ENCODE data around the gene TRIM14. TPM values are rescaled to one million over a fixed set of nuclear protein-coding genes. Genes with fewer than 3 reads are reported as not detected.

TRIM14 gene
- total and polyA plus RNA-seq, 7 experiments from 2014 or later, result 54.1 to 114 (median 79.7) TPM

DNA sequence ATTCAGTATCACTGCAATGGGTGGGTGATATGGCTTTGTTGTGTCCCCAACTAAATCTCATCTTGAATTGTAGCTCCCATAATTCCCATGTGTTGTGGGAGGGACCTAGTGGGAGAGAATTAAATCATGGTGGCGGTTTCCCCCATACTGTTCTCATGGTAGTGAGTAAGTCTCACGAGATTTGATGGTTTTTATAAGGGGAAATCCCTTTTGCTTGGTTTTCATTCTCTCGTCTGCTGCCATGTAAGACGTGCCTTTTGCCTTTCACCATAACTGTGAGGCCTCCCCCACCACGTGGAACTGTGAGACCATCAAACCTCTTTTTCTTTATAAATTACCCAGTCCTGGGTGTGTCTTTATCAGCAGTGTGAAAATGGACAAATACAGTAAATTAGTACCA, 72.0 kb downstream of the TRIM14 start:
- H3K4me3 ChIP-seq (ENCODE audit: low read length), result no peak overlapping the region
- CTCF ChIA-PET, result interaction anchor here (1.3 to 1.9 kb wide), 2 partner anchors 146 to 209 kb away, joined by 5 read pairs; partner anchors contain the start of gene TBC1D2
- POLR2A ChIA-PET, result interaction anchor here (0.6 to 1.8 kb wide), 5 partner anchors 10 to 1072 kb away, joined by 3 to 12 read pairs (median 8); partner anchors contain the start of genes NANS, TBC1D2 and TRMO
- Mint-ChIP-seq H3K27me3 (peaks cover 0 to 5% (median 0%) of the 10 kb centered on the region in 5 donors), H3K9me3 (peaks cover 0 to 5% (median 0%) of the 10 kb centered on the region in 11 donors), H3K4me1 (peaks cover 8 to 56% (median 44%) of the 10 kb centered on the region in 7 donors), H3K36me3 (peaks cover 0 to 19% (median 0%) of the 10 kb centered on the region in 5 donors), H3K4me3 (peak overlapping the region in 6 of 10 donors; percentile 3 to 70 (median 31)), H3K27ac (peak overlapping the region in 2 of 9 donors; percentile 45 to 53)
- H3K27me3 ChIP-seq (ENCODE audit: control insufficient read depth in 2 of 2, insufficient read depth in 2 of 2, low read length in 2 of 2), result no peaks in the 10 kb centered on the region
- no peak overlapping the region for H3K27ac ChIP-seq (ENCODE audit: low read depth, low read length)
- intact Hi-C loops (cut with micrococcal nuclease), result no loop called here
- DNase-seq, result no peak
- H3K9me3 ChIP-seq (ENCODE audit: control insufficient read depth in 2 of 3, low read length in 3 of 3), result no peaks in the 10 kb centered on the region
- H3K36me3 ChIP-seq (ENCODE audit: control insufficient read depth in 2 of 3, insufficient read depth in 3 of 3, low read length in 3 of 3), result no peaks in the 10 kb centered on the region
- peaks cover 0 to 8% of the 10 kb centered on the region in 2 donors for H3K4me1 ChIP-seq (ENCODE audit: control insufficient read depth in 2 of 2, insufficient read depth in 2 of 2, low read length in 2 of 2)
- no peak for ATAC-seq

DNA sequence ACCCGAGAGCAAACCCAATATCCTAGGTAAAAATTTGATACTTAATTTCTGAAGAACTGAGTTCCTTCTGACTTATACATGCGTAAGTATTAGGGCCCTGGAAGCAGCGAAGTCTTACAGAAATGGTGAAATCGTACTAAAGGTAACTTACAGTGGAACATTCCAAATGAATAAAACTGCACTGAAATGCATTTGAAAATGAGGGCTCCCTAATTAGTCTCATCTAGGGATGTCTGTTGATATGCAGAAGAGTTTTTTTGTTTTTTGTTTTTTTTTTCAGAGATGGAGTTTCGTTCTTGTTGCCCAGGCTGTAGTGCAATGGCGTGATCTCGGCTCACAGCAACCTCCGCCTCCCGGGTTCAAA, 72.9 kb downstream of the TRIM14 start:
- H3K4me1 ChIP-seq (ENCODE audit: control insufficient read depth in 2 of 2, insufficient read depth in 2 of 2, low read length in 2 of 2), result peaks cover 0 to 8% of the 10 kb centered on the region in 2 donors
- ATAC-seq, result no peak
- POLR2A ChIA-PET, result interaction anchor here (1.4 to 2.9 kb wide), 8 partner anchors 8 to 210 kb away, joined by 3 to 24 read pairs (median 10); partner anchors contain the start of genes NANS and TRMO
- intact Hi-C loops (cut with micrococcal nuclease), result no loop called here
- no peaks in the 10 kb centered on the region for H3K9me3 ChIP-seq (ENCODE audit: control insufficient read depth in 2 of 3, low read length in 3 of 3)
- no peak overlapping the region for H3K4me3 ChIP-seq (ENCODE audit: low read length)
- H3K27me3 ChIP-seq (ENCODE audit: control insufficient read depth in 2 of 2, insufficient read depth in 2 of 2, low read length in 2 of 2), result no peaks in the 10 kb centered on the region
- DNase-seq, result no peak
- Mint-ChIP-seq H3K9me3 (peaks cover 0 to 5% (median 0%) of the 10 kb centered on the region in 11 donors), H3K4me3 (peak overlapping the region; percentile 58 to 95 (median 86)), H3K36me3 (peaks cover 0 to 19% (median 0%) of the 10 kb centered on the region in 5 donors), H3K27me3 (peaks cover 0 to 5% (median 0%) of the 10 kb centered on the region in 5 donors), H3K4me1 (peaks cover 8 to 54% (median 44%) of the 10 kb centered on the region in 7 donors), H3K27ac (peak overlapping the region in 3 of 9 donors; percentile 86 to 99 (median 88))
- CTCF ChIA-PET, result interaction anchor here (0.7 to 1.4 kb wide), 4 partner anchors 22 to 210 kb away, joined by 3 to 6 read pairs (median 5); no protein-coding TSS in a partner anchor
- peak overlapping the region; percentile 49 for H3K27ac ChIP-seq (ENCODE audit: low read depth, low read length)
- H3K36me3 ChIP-seq (ENCODE audit: control insufficient read depth in 2 of 3, insufficient read depth in 3 of 3, low read length in 3 of 3), result no peaks in the 10 kb centered on the region

DNA sequence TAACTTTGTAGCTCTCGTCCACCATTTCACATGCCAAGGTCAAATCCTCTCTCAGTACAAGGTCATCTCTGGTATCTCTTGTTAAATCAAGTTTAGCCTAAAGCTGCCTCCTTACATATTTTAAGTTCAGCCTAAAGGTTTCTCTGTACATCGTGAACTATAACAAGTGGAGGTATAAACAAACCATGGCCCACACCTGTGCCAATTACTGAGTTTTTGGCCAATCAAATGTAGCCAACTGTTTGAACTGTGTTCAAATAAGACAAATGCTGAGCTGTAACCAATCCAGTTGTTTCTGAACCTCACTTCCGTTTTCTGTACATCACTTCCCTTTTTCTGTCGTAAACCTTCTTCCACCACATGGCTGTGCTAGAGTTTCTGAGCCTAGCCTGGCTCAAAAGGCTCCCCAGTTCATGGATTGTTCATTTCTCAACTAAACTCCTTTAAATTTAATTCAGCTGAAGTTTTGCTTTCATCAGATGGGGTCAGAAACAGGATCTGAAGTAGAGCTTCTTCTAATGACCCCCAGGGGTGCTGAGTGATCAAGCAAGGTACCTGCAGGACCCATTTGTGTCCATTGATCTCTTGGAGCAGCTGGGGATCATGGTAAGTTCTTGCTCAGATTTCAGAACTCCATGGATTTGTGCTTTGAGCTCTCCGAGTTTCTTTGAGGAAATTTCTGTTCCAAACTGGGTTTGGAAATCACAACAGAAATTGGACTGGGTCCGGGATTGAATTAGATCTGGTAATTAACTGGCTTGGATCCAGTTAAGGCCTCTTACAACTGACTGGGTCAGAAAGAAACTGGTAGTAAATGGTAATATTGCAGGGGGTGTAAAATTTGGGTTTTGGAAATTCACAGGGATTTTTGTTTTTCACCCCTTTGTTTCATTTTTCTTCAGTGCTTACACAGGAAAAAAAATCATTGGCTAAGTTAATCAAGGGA, 73.5 kb downstream of the TRIM14 start:
- ATAC-seq, result peak; percentile 96
- H3K4me3 Mint-ChIP-seq, result peak overlapping the region; percentile 77 to 95 (median 86)
- H3K27ac Mint-ChIP-seq, result peak overlapping the region; percentile 85 to 99 (median 89)
- DNase-seq, result peak in 8 of 9 donors; percentile 27 to 83 (median 72)
- Histone ChIP-seq H3K27ac (ENCODE audit: low read depth, low read length) (peak overlapping the region; percentile 49), H3K27me3 (ENCODE audit: control insufficient read depth in 2 of 2, insufficient read depth in 2 of 2, low read length in 2 of 2) (no peaks in the 10 kb centered on the region), H3K9me3 (ENCODE audit: control insufficient read depth in 2 of 3, low read length in 3 of 3) (no peaks in the 10 kb centered on the region), H3K4me3 (ENCODE audit: low read length) (peak overlapping the region; percentile 59), H3K4me1 (ENCODE audit: control insufficient read depth in 2 of 2, insufficient read depth in 2 of 2, low read length in 2 of 2) (peaks cover 0 to 8% of the 10 kb centered on the region in 2 donors), H3K36me3 (ENCODE audit: control insufficient read depth in 2 of 3, insufficient read depth in 3 of 3, low read length in 3 of 3) (no peaks in the 10 kb centered on the region)
- ChIA-PET CTCF (interaction anchor here (0.8 to 1.7 kb wide), 8 partner anchors 10 to 211 kb away, joined by 3 to 7 read pairs (median 6); partner anchors contain the start of genes NANS and TRMO), POLR2A (interaction anchor here (1.1 to 2.9 kb wide), 11 partner anchors 8 to 349 kb away, joined by 3 to 24 read pairs (median 6); partner anchors contain the start of genes NANS, TRMO and XPA)
- H3K4me1 Mint-ChIP-seq, result peaks cover 8 to 51% (median 41%) of the 10 kb centered on the region in 7 donors
- H3K36me3 Mint-ChIP-seq, result peaks cover 0 to 19% (median 0%) of the 10 kb centered on the region in 5 donors
- intact Hi-C loops (cut with micrococcal nuclease), result loop anchor here (1.0 to 2.0 kb wide), 5 partner anchors 11 to 210 kb away; partner anchors contain the start of genes ANP32B (in 2 of the 2), NANS (in 2 of the 2), TBC1D2 (in 2 of the 2) and TRMO (in 1 of the 2)
- peaks cover 0 to 5% (median 0%) of the 10 kb centered on the region in 5 donors for H3K27me3 Mint-ChIP-seq
- H3K9me3 Mint-ChIP-seq, result peaks cover 0 to 5% (median 0%) of the 10 kb centered on the region in 11 donors

DNA sequence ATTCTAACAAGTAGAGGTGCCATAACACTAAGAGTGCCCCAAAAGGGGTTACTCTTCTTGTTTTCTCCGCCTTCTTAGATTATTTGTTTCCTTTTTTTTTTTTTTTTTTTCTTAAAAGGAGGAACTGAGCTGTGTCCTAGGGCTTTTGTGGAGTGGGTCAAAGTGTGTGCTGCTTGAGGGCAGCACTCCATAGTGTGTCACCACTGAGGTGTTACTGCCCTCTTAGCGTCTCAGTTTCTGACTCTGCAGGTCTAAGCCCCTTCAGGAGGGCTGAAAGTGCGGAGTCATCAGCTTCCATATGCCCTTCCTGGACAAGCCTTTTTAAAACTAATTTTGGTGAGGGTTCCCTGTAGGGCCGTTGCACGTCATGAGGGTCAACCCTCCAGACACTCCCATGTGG, 75.1 kb downstream of the TRIM14 start:
- no peaks in the 10 kb centered on the region for H3K27me3 ChIP-seq (ENCODE audit: control insufficient read depth in 2 of 2, insufficient read depth in 2 of 2, low read length in 2 of 2)
- H3K27me3 Mint-ChIP-seq, result peaks cover 0 to 5% (median 0%) of the 10 kb centered on the region in 5 donors
- peaks cover 0 to 8% of the 10 kb centered on the region in 2 donors for H3K4me1 ChIP-seq (ENCODE audit: control insufficient read depth in 2 of 2, insufficient read depth in 2 of 2, low read length in 2 of 2)
- peaks cover 0 to 5% (median 0%) of the 10 kb centered on the region in 11 donors for H3K9me3 Mint-ChIP-seq
- H3K27ac ChIP-seq (ENCODE audit: low read depth, low read length), result no peak overlapping the region
- H3K4me1 Mint-ChIP-seq, result peaks cover 8 to 41% (median 35%) of the 10 kb centered on the region in 7 donors
- no peak for ATAC-seq
- no peak for DNase-seq
- POLR2A ChIA-PET, result interaction anchor here (0.6 to 7.9 kb wide), 6 partner anchors 8 to 213 kb away, joined by 3 to 36 read pairs (median 6); partner anchors contain the start of genes ANP32B, NANS and TRMO
- H3K36me3 Mint-ChIP-seq, result peaks cover 0 to 14% (median 0%) of the 10 kb centered on the region in 5 donors
- no peak overlapping the region for H3K4me3 Mint-ChIP-seq
- CTCF ChIA-PET, result interaction anchor here (1.7 kb wide), 1 partner anchor 13 kb away, joined by 7 read pairs; the partner anchor contains the start of gene NANS
- no peak overlapping the region for H3K4me3 ChIP-seq (ENCODE audit: low read length)
- H3K9me3 ChIP-seq (ENCODE audit: control insufficient read depth in 2 of 3, low read length in 3 of 3), result no peaks in the 10 kb centered on the region
- no peaks in the 10 kb centered on the region for H3K36me3 ChIP-seq (ENCODE audit: control insufficient read depth in 2 of 3, insufficient read depth in 3 of 3, low read length in 3 of 3)
- H3K27ac Mint-ChIP-seq, result peak overlapping the region in 2 of 9 donors; percentile 55 to 59
- intact Hi-C loops (cut with micrococcal nuclease), result loop anchor here (2.0 kb wide), 2 partner anchors 17 to 61 kb away; partner anchors contain the start of gene ANP32B (in 2 of the 2)

DNA sequence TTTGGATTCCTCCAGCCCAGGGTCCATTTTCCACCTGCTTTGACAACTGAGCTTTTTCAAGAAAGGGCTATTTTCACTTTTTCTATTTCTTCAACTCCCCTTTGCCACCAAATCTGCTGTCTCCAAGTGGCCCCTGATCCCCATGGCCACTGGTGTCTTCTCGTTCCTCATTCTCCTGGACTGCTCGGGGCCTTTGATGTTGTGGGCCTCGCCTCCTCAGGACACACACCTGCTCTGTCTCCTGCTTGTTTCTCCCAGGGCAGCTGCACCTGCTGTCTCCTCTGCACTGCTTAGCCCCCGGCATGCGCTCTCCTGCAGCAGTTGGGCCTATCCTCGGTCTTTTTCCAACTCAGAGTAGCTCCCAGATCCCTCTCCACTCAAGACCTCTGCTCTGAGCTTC, 78.8 kb downstream of the TRIM14 start:
- Mint-ChIP-seq H3K27me3 (peaks cover 0 to 5% (median 0%) of the 10 kb centered on the region in 5 donors), H3K9me3 (peaks cover 0 to 3% (median 0%) of the 10 kb centered on the region in 11 donors), H3K4me3 (no peak overlapping the region), H3K4me1 (peaks cover 3 to 11% (median 5%) of the 10 kb centered on the region in 7 donors), H3K27ac (no peak overlapping the region), H3K36me3 (peaks cover 0 to 3% (median 0%) of the 10 kb centered on the region in 5 donors)
- intact Hi-C loops (cut with micrococcal nuclease), result no loop called here
- Histone ChIP-seq H3K4me1 (ENCODE audit: control insufficient read depth in 2 of 2, insufficient read depth in 2 of 2, low read length in 2 of 2) (peaks cover 0 to 7% of the 10 kb centered on the region in 2 donors), H3K4me3 (ENCODE audit: low read length) (no peak overlapping the region), H3K27ac (ENCODE audit: low read depth, low read length) (no peak overlapping the region), H3K27me3 (ENCODE audit: control insufficient read depth in 2 of 2, insufficient read depth in 2 of 2, low read length in 2 of 2) (no peaks in the 10 kb centered on the region), H3K36me3 (ENCODE audit: control insufficient read depth in 2 of 3, insufficient read depth in 3 of 3, low read length in 3 of 3) (no peaks in the 10 kb centered on the region), H3K9me3 (ENCODE audit: control insufficient read depth in 2 of 3, low read length in 3 of 3) (no peaks in the 10 kb centered on the region)
- CTCF ChIA-PET, result interaction anchor here (2.3 kb wide), 1 partner anchor 117 kb away, joined by 9 read pairs; the partner anchor contains the start of gene TRMO
- DNase-seq, result no peak
- ATAC-seq, result no peak
- POLR2A ChIA-PET, result interaction anchor here (7.9 kb wide), 1 partner anchor 118 kb away, joined by 36 read pairs; the partner anchor contains the start of gene TRMO

DNA sequence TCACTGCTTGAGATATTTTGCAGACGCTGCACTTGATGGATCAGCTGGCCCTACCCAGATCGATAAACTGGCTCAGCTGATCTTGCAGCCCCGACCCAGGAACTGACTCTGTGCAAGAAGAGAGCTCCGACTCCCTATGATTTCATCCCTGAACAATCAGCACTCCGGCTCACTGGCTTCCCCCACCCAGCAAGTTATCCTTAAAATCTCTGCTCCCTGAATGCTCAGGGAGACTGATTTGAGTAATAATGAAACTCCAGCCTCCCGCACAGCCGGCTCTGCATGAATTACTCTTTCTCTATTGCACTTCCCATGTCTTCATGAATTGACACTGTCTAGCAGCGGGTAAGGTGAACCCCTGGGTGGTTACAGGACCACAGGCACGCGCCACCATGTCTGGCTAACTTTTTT, 79.4 kb downstream of the TRIM14 start:
- H3K4me3 ChIP-seq (ENCODE audit: low read length), result no peak overlapping the region
- POLR2A ChIA-PET, result interaction anchor here (0.6 to 7.9 kb wide), 2 partner anchors 26 to 118 kb away, joined by 3 to 36 read pairs; partner anchors contain the start of gene TRMO
- Mint-ChIP-seq H3K4me3 (no peak overlapping the region), H3K4me1 (peaks cover 4 to 10% (median 6%) of the 10 kb centered on the region in 7 donors), H3K9me3 (no peaks in the 10 kb centered on the region), H3K36me3 (no peaks in the 10 kb centered on the region), H3K27me3 (peaks cover 0 to 9% (median 0%) of the 10 kb centered on the region in 5 donors), H3K27ac (no peak overlapping the region)
- no peaks in the 10 kb centered on the region for H3K36me3 ChIP-seq (ENCODE audit: control insufficient read depth in 2 of 3, insufficient read depth in 3 of 3, low read length in 3 of 3)
- no peaks in the 10 kb centered on the region for H3K9me3 ChIP-seq (ENCODE audit: control insufficient read depth in 2 of 3, low read length in 3 of 3)
- intact Hi-C loops (cut with micrococcal nuclease), result no loop called here
- CTCF ChIA-PET, result interaction anchor here (0.6 to 2.3 kb wide), 2 partner anchors 57 to 116 kb away, joined by 6 to 9 read pairs; partner anchors contain the start of gene TRMO
- no peak for DNase-seq
- H3K27ac ChIP-seq (ENCODE audit: low read depth, low read length), result no peak overlapping the region
- no peak for ATAC-seq
- H3K27me3 ChIP-seq (ENCODE audit: control insufficient read depth in 2 of 2, insufficient read depth in 2 of 2, low read length in 2 of 2), result no peaks in the 10 kb centered on the region
- H3K4me1 ChIP-seq (ENCODE audit: control insufficient read depth in 2 of 2, insufficient read depth in 2 of 2, low read length in 2 of 2), result peaks cover 1% of the 10 kb centered on the region in 2 donors
